Measurements from ENCODE around the gene UGT1A6. TPM values are rescaled to one million over a fixed set of nuclear protein-coding genes. Genes with fewer than 3 reads are reported as not detected.

UGT1A6 gene
- total RNA-seq, 1 experiment from 2014 or later, result not detected

GRCh38 chr2:233712611-233713261, 20.0 kb downstream of the UGT1A6 start, which contains the start of gene UGT1A5:
TSS of gene UGT1A5 (plus strand) at chr2:233712907. CDS start at chr2:233712992, 85 bp downstream.
- BruUV-seq (replicated peaks), result no TSS peak
- H3K27ac ChIP-seq (ENCODE audit: low read depth, low read length, poor library complexity, severe bottlenecking), result no peak within 1 kb of the TSS
- TF ChIP-seq EZH2 (IDR thresholded peaks at IDR 0.05; ENCODE audit: borderline replicate concordance, low read depth, low read length, poor library complexity, severe bottlenecking) (no peak), CTCF (conservative IDR thresholded peaks at IDR 0.05; ENCODE audit: low read depth, low read length) (no peak)
- peaks cover 16% of the 10 kb centered on the region for H3K4me1 ChIP-seq (ENCODE audit: insufficient read depth, low read length, poor library complexity, severe bottlenecking)
- H3K9me3 ChIP-seq (ENCODE audit: low read depth, low read length, poor library complexity, severe bottlenecking), result no peaks in the 10 kb centered on the region
- H3K27me3 ChIP-seq (replicated peaks; ENCODE audit: insufficient read depth, low read depth, low read length, poor library complexity), result no peaks in the 10 kb centered on the region
- ChIA-PET POLR2A (ENCODE audit: low non-redundant PET) (no interaction called here), CTCF (interaction anchor here (1.1 kb wide), 1 partner anchor 264 kb away, joined by 4 read pairs; no protein-coding TSS in a partner anchor)
- H3K36me3 ChIP-seq (ENCODE audit: insufficient read depth, low read length, poor library complexity, severe bottlenecking), result no peaks in the 10 kb centered on the region
- no peak for DNase-seq (ENCODE audit: low spot score)
- no peak within 1 kb of the TSS for H3K4me3 ChIP-seq (ENCODE audit: low read depth, low read length, poor library complexity, severe bottlenecking)
- intact Hi-C loops (cut with micrococcal nuclease; ENCODE audit: unreplicated experiment), result no loop called here

GRCh38 chr2:233713262-233713615, 20.5 kb downstream of the UGT1A6 start:
- no peak overlapping the region for H3K4me3 ChIP-seq (ENCODE audit: low read depth, low read length, poor library complexity, severe bottlenecking)
- H3K36me3 ChIP-seq (ENCODE audit: insufficient read depth, low read length, poor library complexity, severe bottlenecking), result no peaks in the 10 kb centered on the region
- DNase-seq (ENCODE audit: low spot score), result no peak
- ChIA-PET POLR2A (ENCODE audit: low non-redundant PET) (no interaction called here), CTCF (no interaction called here)
- no peaks in the 10 kb centered on the region for H3K27me3 ChIP-seq (replicated peaks; ENCODE audit: insufficient read depth, low read depth, low read length, poor library complexity)
- H3K27ac ChIP-seq (ENCODE audit: low read depth, low read length, poor library complexity, severe bottlenecking), result no peak overlapping the region
- BruUV-seq (replicated peaks), result no TSS peak
- H3K4me1 ChIP-seq (ENCODE audit: insufficient read depth, low read length, poor library complexity, severe bottlenecking), result peaks cover 12% of the 10 kb centered on the region
- intact Hi-C loops (cut with micrococcal nuclease; ENCODE audit: unreplicated experiment), result no loop called here
- TF ChIP-seq CTCF (conservative IDR thresholded peaks at IDR 0.05; ENCODE audit: low read depth, low read length) (no peak), EZH2 (IDR thresholded peaks at IDR 0.05; ENCODE audit: borderline replicate concordance, low read depth, low read length, poor library complexity, severe bottlenecking) (no peak)
- H3K9me3 ChIP-seq (ENCODE audit: low read depth, low read length, poor library complexity, severe bottlenecking), result no peaks in the 10 kb centered on the region

- H3K27ac ChIP-seq (ENCODE audit: low read depth, low read length, poor library complexity, severe bottlenecking), result no peak overlapping the region
- H3K27me3 ChIP-seq (replicated peaks; ENCODE audit: insufficient read depth, low read depth, low read length, poor library complexity), result no peaks in the 10 kb centered on the region
- H3K9me3 ChIP-seq (ENCODE audit: low read depth, low read length, poor library complexity, severe bottlenecking), result no peaks in the 10 kb centered on the region
- peaks cover 5% of the 10 kb centered on the region for H3K4me1 ChIP-seq (ENCODE audit: insufficient read depth, low read length, poor library complexity, severe bottlenecking)
- ChIA-PET CTCF (no interaction called here), POLR2A (ENCODE audit: low non-redundant PET) (no interaction called here)
- no peak for DNase-seq (ENCODE audit: low spot score)
- TF ChIP-seq CTCF (conservative IDR thresholded peaks at IDR 0.05; ENCODE audit: low read depth, low read length) (no peak), EZH2 (IDR thresholded peaks at IDR 0.05; ENCODE audit: borderline replicate concordance, low read depth, low read length, poor library complexity, severe bottlenecking) (no peak)
- intact Hi-C loops (cut with micrococcal nuclease; ENCODE audit: unreplicated experiment), result no loop called here
- no peaks in the 10 kb centered on the region for H3K36me3 ChIP-seq (ENCODE audit: insufficient read depth, low read length, poor library complexity, severe bottlenecking)
- no peak overlapping the region for H3K4me3 ChIP-seq (ENCODE audit: low read depth, low read length, poor library complexity, severe bottlenecking)
- BruUV-seq (replicated peaks), result no TSS peak
These were observed 21.4 kb downstream of the UGT1A6 start for GRCh38 chr2:233714121-233714520.

Data from A673 (cell line).